HFF-Myc (cell line): ENCODE data around the gene SLC29A3.

Experiments
- DNase-seq: peaks from one replicate; pipeline ENCODE4 v3.0.0-alpha.2; 2011; ENCODE audit warnings: low read depth; ENCODE audit errors: extremely low read depth
- H3K4me3 ChIP-seq: replicated peaks from 2 replicates; pipeline ENCODE4 v1.5.1; 2011; ENCODE audit warnings: low read depth, mild to moderate bottlenecking, control low read depth, low read length
- CTCF ChIP-seq: IDR thresholded peaks from 2 replicates; pipeline ENCODE4 v1.5.1; 2012; ENCODE audit warnings: mild to moderate bottlenecking, low read depth, low read length, control low read depth; ENCODE audit errors: missing control alignments

The SLC29A3 gene

DNA sequence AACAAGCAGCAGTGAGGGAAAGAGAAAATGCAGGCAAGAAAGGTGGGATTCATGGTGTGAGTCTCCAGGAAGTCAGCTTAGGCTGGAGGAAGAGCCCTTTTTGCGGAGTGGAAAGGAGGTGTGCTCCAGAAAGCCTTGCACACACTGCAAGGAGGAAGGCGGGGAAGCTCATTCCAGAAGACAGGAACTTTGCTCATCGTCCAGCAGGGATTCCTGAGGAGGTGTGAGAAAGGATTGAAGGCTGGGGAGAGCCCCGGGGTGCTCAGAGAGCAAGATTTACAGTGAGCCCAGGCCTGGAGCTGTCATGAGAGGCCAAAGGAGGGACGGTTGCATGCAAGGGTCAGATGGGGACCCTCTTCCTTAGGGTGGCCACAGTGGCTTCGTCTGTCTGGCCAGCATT is 17.6 kb downstream of the SLC29A3 start:
- DNase-seq, result no peak
- no peak for TF ChIP-seq CTCF
- H3K4me3 ChIP-seq, result no peak overlapping the region

DNA sequence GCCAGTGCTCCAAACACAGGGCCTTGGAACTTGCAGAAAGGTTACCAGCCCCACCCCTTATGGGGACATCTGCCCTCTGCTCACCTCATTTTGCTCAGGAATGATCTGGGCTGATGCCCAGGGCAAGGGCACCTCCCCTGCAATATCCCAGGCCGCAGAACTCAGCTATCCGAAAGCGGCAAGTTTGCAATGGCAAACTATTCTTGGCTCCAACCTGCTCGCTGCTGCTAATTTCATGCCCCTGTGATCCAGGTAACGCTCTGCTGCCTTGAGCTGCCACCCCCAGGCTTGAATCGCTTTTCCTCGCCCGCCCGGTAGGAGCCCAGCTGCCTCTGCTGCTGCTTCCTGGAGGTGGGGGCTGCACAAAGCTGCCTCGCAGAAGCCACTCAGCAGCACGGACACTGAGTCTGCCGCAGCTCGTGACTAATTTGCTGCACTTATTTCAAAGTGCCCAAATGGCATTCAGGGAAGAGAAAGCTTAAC is 18.2 kb downstream of the SLC29A3 start:
- TF ChIP-seq CTCF, result no peak
- H3K4me3 ChIP-seq, result no peak overlapping the region
- no peak for DNase-seq

GRCh38 chr10:71338728-71339495 is 19.9 kb downstream of the SLC29A3 start:
- TF ChIP-seq CTCF, result no peak
- no peak for DNase-seq
- H3K4me3 ChIP-seq, result no peak overlapping the region

DNA sequence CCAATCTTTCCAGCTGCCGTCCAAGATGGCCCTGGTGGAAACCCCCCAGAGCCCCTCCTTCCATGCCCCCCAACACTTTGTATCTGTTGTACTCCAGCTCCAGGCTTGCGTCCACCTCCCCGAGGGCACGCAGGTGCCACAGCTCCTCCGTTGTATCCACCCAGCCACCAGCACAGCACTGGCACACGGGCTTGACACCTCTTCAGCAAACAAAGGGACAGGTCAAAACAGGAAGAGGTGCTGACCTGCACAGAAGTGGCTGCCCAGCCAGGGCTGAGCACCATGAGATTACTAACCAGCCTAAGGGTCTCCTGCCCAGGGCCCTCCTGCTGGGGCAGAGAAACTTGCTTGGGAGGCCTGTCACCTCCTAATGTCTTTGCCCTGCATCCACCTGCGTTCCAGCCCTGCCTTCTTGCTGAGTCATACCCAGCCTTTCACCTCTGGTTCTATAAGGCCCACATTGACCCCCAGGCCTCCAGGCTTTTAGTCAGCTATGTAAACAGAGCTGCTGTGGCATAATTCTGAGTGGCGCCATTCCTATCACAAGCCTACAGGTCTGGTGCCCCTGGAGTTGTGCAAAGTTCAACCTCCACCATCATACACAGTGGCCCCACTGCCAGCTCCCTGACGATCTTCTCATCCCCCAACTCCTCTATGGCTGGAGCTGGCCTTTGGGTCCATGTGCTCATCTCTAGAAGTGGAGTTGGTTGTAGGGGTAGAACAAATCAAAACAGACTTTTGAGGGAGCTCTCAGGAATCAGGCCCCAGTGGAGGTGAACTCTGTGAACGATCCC is 20.9 kb downstream of the SLC29A3 start:
- TF ChIP-seq CTCF, result no peak
- no peak for DNase-seq
- no peak overlapping the region for H3K4me3 ChIP-seq

DNA sequence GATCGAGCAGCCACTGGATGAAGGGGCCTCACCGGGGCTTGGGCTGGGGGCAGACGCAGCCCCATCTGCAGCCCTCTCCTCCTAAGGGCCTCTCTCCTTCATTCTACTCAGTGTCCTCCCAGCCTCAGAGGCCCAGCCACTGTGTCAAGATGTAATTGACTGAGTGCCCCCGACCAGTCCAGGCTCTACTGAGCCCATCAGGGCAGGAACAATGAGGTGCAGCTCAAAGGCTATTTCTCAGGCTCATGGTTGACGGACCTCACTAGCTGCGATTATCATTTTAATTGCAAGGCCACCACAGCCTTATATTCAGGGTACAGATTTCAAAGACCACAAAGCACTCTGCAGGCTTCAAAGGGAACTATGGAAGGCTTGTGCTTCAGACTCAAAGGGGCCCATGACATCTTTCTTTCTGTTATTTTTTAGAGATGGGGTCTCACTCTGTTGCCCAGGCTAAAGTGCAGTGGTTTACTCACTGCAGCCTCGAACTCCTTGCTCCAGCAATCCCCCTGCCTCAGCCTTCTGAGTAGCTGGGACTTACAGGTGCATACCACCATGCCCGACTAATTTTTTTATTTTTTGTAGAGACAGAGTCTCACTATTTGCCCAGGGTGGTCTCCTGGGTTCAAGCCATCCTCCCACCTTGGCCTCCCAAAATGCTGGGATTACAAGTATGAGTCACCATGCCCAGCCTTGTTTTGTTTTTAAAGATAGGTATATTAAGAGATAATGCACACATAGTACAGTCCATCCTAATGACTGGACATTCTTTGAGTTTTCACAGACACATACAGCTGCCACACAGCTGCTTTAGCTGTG is 23.7 kb downstream of the SLC29A3 start:
- DNase-seq, result no peak
- no peak for TF ChIP-seq CTCF
- H3K4me3 ChIP-seq, result no peak overlapping the region

DNA sequence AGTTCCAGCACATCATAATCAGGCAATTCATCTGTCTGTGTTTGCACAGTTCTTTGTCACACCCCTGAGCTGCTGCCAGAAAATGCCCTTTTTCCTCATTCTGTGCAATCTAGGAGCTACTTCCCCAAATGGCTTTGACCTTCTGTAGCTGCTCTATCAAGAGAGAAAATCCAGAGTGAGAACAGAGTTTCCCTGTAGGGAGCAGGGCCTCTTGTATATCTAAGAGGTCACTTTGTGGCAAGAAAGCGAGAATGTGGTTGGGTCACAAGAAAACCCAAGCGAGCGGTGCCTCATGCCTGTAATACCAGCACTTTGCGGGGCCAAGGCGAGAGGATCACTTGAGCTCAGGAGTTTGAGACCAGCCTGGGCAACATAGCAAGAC is 24.3 kb downstream of the SLC29A3 start:
- TF ChIP-seq CTCF, result no peak
- DNase-seq, result no peak

More for the DNA sequence above, 24.3 kb downstream of the SLC29A3 start:
- H3K4me3 ChIP-seq, result no peak overlapping the region
